WTC11 (cell line): ENCODE measurements around the gene MANSC1.

Experiments
- GABPB1 ChIP-seq: sonication (generic); formaldehyde crosslinking; IDR thresholded peaks from 2 replicates; pipeline ENCODE4 v1.8.1; 2023; ENCODE audit warnings: mild to moderate bottlenecking, missing genetic modification reagents
- JUN ChIP-seq: sonication (generic); formaldehyde crosslinking; IDR thresholded peaks from 2 replicates; pipeline ENCODE4 v1.8.0; 2023; ENCODE audit warnings: mild to moderate bottlenecking, missing genetic modification reagents
- TEAD4 ChIP-seq: sonication (generic); formaldehyde crosslinking; IDR thresholded peaks from 2 replicates; pipeline ENCODE4 v1.8.0; 2022; ENCODE audit warnings: mild to moderate bottlenecking, missing genetic modification reagents
- ZNF121 ChIP-seq: sonication (generic); formaldehyde crosslinking; IDR thresholded peaks from 2 replicates; pipeline ENCODE4 v1.8.0; 2023; ENCODE audit warnings: missing genetic modification reagents
- TF ChIP-seq, protein P1 (sequence below): fragments of 200-600 bp; IDR thresholded peaks from 2 replicates; pipeline ENCODE4 v1.8.0; 2022; ENCODE audit warnings: antibody characterized with exemption
- TF ChIP-seq, protein P2 (sequence below): sonication (generic); formaldehyde crosslinking; IDR thresholded peaks from 2 replicates; pipeline ENCODE4 v1.8.1; 2023; ENCODE audit warnings: mild to moderate bottlenecking, moderate library complexity, missing genetic modification reagents
- TF ChIP-seq, protein P3 (sequence below): sonication (generic); formaldehyde crosslinking; conservative IDR thresholded peaks from 2 replicates; pipeline ENCODE4 v1.8.1; 2022; ENCODE audit warnings: mild to moderate bottlenecking, missing genetic modification reagents
- TF ChIP-seq, protein P4 (sequence below): fragments of 250-450 bp; sonication (Bioruptor Pico); conservative IDR thresholded peaks from 2 replicates; pipeline ENCODE4 v1.9.0; 2021; ENCODE audit warnings: mild to moderate bottlenecking
- TF ChIP-seq, protein P5 (sequence below): sonication (generic); formaldehyde crosslinking; IDR thresholded peaks from 2 replicates; pipeline ENCODE4 v1.8.0; 2022; ENCODE audit warnings: mild to moderate bottlenecking, missing genetic modification reagents

DNA sequence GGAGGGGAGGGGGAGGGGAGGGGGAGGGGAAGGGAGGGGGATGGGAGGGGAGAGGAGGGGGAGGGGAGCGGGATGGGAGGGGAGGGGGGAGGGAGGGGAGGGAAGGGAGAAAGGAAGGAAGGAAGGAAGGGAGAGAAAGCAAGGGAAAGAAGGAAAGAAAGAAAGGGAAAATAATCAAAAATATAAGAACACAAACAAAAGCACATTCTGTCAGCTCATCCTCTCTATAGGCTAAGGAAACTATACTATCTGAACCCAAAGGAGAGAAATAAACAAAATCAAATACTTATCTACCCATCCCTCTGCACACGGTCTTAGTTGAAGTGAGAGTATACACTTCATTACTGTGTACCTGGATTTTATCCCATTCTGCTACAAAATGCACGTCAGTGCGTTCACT is 26.9 kb downstream of the MANSC1 start:
- no peak for TF ChIP-seq ZNF121
- TF ChIP-seq, protein P1, sequence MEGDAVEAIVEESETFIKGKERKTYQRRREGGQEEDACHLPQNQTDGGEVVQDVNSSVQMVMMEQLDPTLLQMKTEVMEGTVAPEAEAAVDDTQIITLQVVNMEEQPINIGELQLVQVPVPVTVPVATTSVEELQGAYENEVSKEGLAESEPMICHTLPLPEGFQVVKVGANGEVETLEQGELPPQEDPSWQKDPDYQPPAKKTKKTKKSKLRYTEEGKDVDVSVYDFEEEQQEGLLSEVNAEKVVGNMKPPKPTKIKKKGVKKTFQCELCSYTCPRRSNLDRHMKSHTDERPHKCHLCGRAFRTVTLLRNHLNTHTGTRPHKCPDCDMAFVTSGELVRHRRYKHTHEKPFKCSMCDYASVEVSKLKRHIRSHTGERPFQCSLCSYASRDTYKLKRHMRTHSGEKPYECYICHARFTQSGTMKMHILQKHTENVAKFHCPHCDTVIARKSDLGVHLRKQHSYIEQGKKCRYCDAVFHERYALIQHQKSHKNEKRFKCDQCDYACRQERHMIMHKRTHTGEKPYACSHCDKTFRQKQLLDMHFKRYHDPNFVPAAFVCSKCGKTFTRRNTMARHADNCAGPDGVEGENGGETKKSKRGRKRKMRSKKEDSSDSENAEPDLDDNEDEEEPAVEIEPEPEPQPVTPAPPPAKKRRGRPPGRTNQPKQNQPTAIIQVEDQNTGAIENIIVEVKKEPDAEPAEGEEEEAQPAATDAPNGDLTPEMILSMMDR = no peak
- TF ChIP-seq, protein P2, sequence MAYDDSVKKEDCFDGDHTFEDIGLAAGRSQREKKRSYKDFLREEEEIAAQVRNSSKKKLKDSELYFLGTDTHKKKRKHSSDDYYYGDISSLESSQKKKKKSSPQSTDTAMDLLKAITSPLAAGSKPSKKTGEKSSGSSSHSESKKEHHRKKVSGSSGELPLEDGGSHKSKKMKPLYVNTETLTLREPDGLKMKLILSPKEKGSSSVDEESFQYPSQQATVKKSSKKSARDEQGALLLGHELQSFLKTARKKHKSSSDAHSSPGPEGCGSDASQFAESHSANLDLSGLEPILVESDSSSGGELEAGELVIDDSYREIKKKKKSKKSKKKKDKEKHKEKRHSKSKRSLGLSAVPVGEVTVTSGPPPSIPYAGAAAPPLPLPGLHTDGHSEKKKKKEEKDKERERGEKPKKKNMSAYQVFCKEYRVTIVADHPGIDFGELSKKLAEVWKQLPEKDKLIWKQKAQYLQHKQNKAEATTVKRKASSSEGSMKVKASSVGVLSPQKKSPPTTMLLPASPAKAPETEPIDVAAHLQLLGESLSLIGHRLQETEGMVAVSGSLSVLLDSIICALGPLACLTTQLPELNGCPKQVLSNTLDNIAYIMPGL (CRISPR knock-in tag) = no peak
- TF ChIP-seq GABPB1 (CRISPR knock-in tag) = no peak
- TF ChIP-seq, protein P3, sequence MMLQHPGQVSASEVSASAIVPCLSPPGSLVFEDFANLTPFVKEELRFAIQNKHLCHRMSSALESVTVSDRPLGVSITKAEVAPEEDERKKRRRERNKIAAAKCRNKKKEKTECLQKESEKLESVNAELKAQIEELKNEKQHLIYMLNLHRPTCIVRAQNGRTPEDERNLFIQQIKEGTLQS (CRISPR knock-in tag) = no peak
- TF ChIP-seq, protein P4, sequence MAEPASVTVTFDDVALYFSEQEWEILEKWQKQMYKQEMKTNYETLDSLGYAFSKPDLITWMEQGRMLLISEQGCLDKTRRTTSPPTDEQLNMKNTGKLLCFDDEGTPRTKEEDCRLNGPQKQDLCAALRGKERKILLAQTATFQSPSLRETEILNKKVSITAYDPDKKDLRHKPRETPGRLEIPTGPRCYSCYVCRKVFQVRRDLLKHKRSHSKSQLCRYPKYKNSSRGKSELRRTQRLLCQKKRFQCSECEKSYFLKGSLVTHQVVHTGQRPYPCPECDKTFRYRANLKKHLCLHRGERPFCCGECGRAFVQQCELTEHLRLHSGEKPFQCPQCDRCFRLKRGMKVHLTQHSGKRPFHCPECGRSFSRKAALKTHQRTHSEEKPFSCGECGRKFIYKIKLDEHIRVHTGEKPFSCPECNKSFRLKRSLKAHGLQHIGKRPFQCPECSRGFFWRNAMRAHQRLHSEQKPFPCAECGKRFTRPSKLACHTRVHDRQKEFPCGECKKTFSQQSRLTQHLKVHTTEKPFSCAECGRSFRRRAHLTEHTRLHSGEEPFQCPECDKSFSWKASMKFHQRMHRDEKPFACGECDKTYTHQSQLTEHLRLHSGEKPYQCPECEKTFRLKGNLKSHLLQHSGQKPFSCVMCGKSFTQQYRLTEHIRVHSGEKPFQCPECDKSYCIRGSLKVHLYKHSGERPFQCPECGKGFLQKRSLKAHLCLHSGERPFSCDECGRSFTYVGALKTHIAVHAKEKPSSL (CRISPR knock-in tag) = no peak
- no peak for TF ChIP-seq JUN
- TF ChIP-seq TEAD4 (CRISPR knock-in tag) = no peak
- TF ChIP-seq, protein P5, sequence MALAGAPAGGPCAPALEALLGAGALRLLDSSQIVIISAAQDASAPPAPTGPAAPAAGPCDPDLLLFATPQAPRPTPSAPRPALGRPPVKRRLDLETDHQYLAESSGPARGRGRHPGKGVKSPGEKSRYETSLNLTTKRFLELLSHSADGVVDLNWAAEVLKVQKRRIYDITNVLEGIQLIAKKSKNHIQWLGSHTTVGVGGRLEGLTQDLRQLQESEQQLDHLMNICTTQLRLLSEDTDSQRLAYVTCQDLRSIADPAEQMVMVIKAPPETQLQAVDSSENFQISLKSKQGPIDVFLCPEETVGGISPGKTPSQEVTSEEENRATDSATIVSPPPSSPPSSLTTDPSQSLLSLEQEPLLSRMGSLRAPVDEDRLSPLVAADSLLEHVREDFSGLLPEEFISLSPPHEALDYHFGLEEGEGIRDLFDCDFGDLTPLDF (CRISPR knock-in tag) = no peak
